ENCODE data around the gene NTMT1.
"Not testable (repeated sequence)": the region's sequence is repeated elsewhere in the genome, so short reads cannot be mapped to it uniquely, and the experiment has no call there.

Gene NTMT1

GRCh38 chr9:129655696-129656095 lies 29.7 kb downstream of the NTMT1 start:
- DNase-seq: no peak

- no peak for DNase-seq
Measured at GRCh38 chr9:129656795-129657390, 30.9 kb downstream of the NTMT1 start.

- DNase-seq: no peak
Measured at GRCh38 chr9:129661029-129661428, 35.1 kb downstream of the NTMT1 start.

GRCh38 chr9:129662239-129662638 lies 36.3 kb downstream of the NTMT1 start:
- DNase-seq: not testable (repeated sequence)

- no peak for DNase-seq
Measured at GRCh38 chr9:129664746-129665388, 38.9 kb downstream of the NTMT1 start.

GRCh38 chr9:129665389-129665775 lies 39.4 kb downstream of the NTMT1 start, which contains the start of gene PRRX2:
TSS of gene PRRX2 (plus strand) at chr9:129665647. CDS start at chr9:129665868, 221 bp downstream.
- no peak for DNase-seq

GRCh38 chr9:129665814-129666520 lies 40.0 kb downstream of the NTMT1 start:
- DNase-seq: no peak

GRCh38 chr9:129666575-129666974 lies 40.6 kb downstream of the NTMT1 start:
- no peak for DNase-seq

GRCh38 chr9:129667378-129667777 lies 41.4 kb downstream of the NTMT1 start:
- DNase-seq: no peak

GRCh38 chr9:129667850-129668249 lies 41.9 kb downstream of the NTMT1 start:
- DNase-seq: no peak

- DNase-seq: no peak
Measured at GRCh38 chr9:129669141-129669718, 43.3 kb downstream of the NTMT1 start.

GRCh38 chr9:129669946-129670345 lies 44.0 kb downstream of the NTMT1 start:
- DNase-seq: no peak

- no peak for DNase-seq
Measured at GRCh38 chr9:129671065-129671464, 45.1 kb downstream of the NTMT1 start.

GRCh38 chr9:129671519-129671918 lies 45.6 kb downstream of the NTMT1 start:
- DNase-seq: no peak

GRCh38 chr9:129672702-129673101 lies 46.7 kb downstream of the NTMT1 start:
- no peak for DNase-seq

GRCh38 chr9:129673602-129674001 lies 47.6 kb downstream of the NTMT1 start:
- no peak for DNase-seq

GRCh38 chr9:129674229-129674628 lies 48.3 kb downstream of the NTMT1 start:
- no peak for DNase-seq

GRCh38 chr9:129675620-129676019 lies 49.7 kb downstream of the NTMT1 start:
- DNase-seq: no peak

GRCh38 chr9:129676287-129676686 lies 50.3 kb downstream of the NTMT1 start:
- no peak for DNase-seq

GRCh38 chr9:129676975-129677374 lies 51.0 kb downstream of the NTMT1 start:
- no peak for DNase-seq

GRCh38 chr9:129677456-129677855 lies 51.5 kb downstream of the NTMT1 start:
- no peak for DNase-seq

- no peak for DNase-seq
Measured at GRCh38 chr9:129678844-129679243, 52.9 kb downstream of the NTMT1 start.

- DNase-seq: no peak
Measured at GRCh38 chr9:129679537-129679936, 53.6 kb downstream of the NTMT1 start.

- no peak for DNase-seq
Measured at GRCh38 chr9:129681924-129682323, 56.0 kb downstream of the NTMT1 start.

Measured in OCI-M1 (cell line).